A549 (cell line): ENCODE results near the gene B3GNT8. TPM values are rescaled to one million over a fixed set of nuclear protein-coding genes. Genes with fewer than 3 reads are reported as not detected.

Experiments used
- ATAC-seq, 2 experiments: fragments of 200-7000 bp in 1 of 2; fragments of >200 bp in 1 of 2; cut with Nextera tagmentation in 1 of 2; cut with Tn5 transposase in 1 of 2; 3 replicates each; pipeline versions ENCODE4 v1.8.0 to v1.9.1; 2018 to 2020; ENCODE audit warnings: mild to moderate bottlenecking in 1 of 2, moderate library complexity in 1 of 2
- CTCF ChIA-PET: fragments of 300-600 bp; sonication (Branson Sonifier 250); formaldehyde crosslinking; extraction: SDS; loops from one replicate; lab custom pipeline; 2021; ENCODE audit warnings: antibody characterized with exemption, inconsistent platforms; lab: Yijun Ruan, JAX
- POLR2A ChIA-PET: fragments of 350-600 bp; formaldehyde crosslinking; extraction: SDS; loops from one replicate; lab custom pipeline; 2021; ENCODE audit warnings: antibody characterized with exemption, inconsistent platforms; lab: Yijun Ruan, JAX
- DNase-seq, 2 experiments: peaks; one replicate each; pipeline versions ENCODE4 v3.0.0 to v3.0.0-alpha.2; 2011 to 2016; ENCODE audit warnings: low read depth in 1 of 2, low spot score in 1 of 2
- FAIRE-seq: peaks from 2 replicates; lab custom pipeline; 2011; peaks lifted over from hg19 to GRCh38; lab: Jason Lieb, UNC
- H3K27ac ChIP-seq, 2 experiments: fragments of >200 bp; sonication (Bioruptor Twin); formaldehyde crosslinking; 3 replicates each; pipeline ENCODE4 v1.5.1; 2016 to 2017
- H3K4me1 ChIP-seq: fragments of >200 bp; sonication (Bioruptor Twin); formaldehyde crosslinking; 3 replicates; pipeline ENCODE4 v1.6.1; 2016
- H3K4me2 ChIP-seq: fragments of >200 bp; sonication (Bioruptor Twin); formaldehyde crosslinking; 3 replicates; pipeline ENCODE4 v1.6.1; 2016
- H3K4me3 ChIP-seq: fragments of >200 bp; sonication (Bioruptor Twin); formaldehyde crosslinking; 3 replicates; pipeline ENCODE4 v1.5.1; 2016
- H3K9me3 ChIP-seq: fragments of >200 bp; sonication (Bioruptor Twin); formaldehyde crosslinking; 3 replicates; pipeline ENCODE4 v1.6.1; 2016
- EHMT2 ChIP-seq: fragments of 200-600 bp; sonication (generic); IDR thresholded peaks from 2 replicates; pipeline ENCODE4 v1.6.1; 2016; ENCODE audit warnings: antibody characterized with exemption, low read depth, mild to moderate bottlenecking, moderate library complexity
- EP300 ChIP-seq, 2 experiments: fragments of >200 bp; sonication (Bioruptor Twin); formaldehyde crosslinking; IDR thresholded peaks; 2 replicates in 1 of 2; 3 replicates in 1 of 2; pipeline ENCODE4 v1.6.1; 2016 to 2017
- GATA3 ChIP-seq: IDR thresholded peaks from 2 replicates; pipeline ENCODE4 v1.6.1; 2012; ENCODE audit warnings: borderline replicate concordance
- HEYL ChIP-seq: fragments of 250-450 bp; sonication (Bioruptor Pico); IDR thresholded peaks from 2 replicates; pipeline ENCODE4 v1.8.0; 2021; ENCODE audit warnings: mild to moderate bottlenecking, moderate library complexity
- HOXA7 ChIP-seq: fragments of 250-450 bp; sonication (Bioruptor Pico); IDR thresholded peaks from 2 replicates; pipeline ENCODE4 v1.5.0; 2020; ENCODE audit warnings: mild to moderate bottlenecking, moderate library complexity
- JUN ChIP-seq, 2 experiments: fragments of >200 bp; sonication (Bioruptor Twin); formaldehyde crosslinking; IDR thresholded peaks; 2 replicates in 1 of 2; 3 replicates in 1 of 2; pipeline ENCODE4 v1.6.1; 2016 to 2017
- KDM1A ChIP-seq: fragments of 200-600 bp; sonication (generic); IDR thresholded peaks from 2 replicates; pipeline ENCODE4 v1.6.1; 2016; ENCODE audit warnings: low read depth, mild to moderate bottlenecking
- MAFK ChIP-seq: fragments of 450-650 bp; IDR thresholded peaks from 2 replicates; pipeline ENCODE4 v1.6.1; 2014; ENCODE audit not compliant: partially characterized antibody
- MAZ ChIP-seq: fragments of 150-350 bp; IDR thresholded peaks from 2 replicates; pipeline ENCODE4 v1.6.1; 2014; ENCODE audit warnings: antibody characterized with exemption, low read depth, low read length, borderline replicate concordance
- NFE2L2 ChIP-seq: fragments of 150-350 bp; conservative IDR thresholded peaks from 2 replicates; pipeline ENCODE4 v1.6.1; 2014; ENCODE audit warnings: low read length
- NPAS2 ChIP-seq: fragments of 250-450 bp; sonication (Bioruptor Pico); IDR thresholded peaks from 2 replicates; pipeline ENCODE4 v1.8.0; 2022; ENCODE audit warnings: mild to moderate bottlenecking, moderate library complexity, borderline replicate concordance
- RARB ChIP-seq: fragments of 250-450 bp; sonication (Bioruptor Pico); IDR thresholded peaks from 2 replicates; pipeline ENCODE4 v1.8.0; 2021; ENCODE audit warnings: mild to moderate bottlenecking, moderate library complexity
- RFX5 ChIP-seq: fragments of 450-650 bp; IDR thresholded peaks from 2 replicates; pipeline ENCODE4 v1.7.1; 2014; ENCODE audit warnings: antibody characterized with exemption, mild to moderate bottlenecking, moderate library complexity
- SREBF2 ChIP-seq: fragments of 450-650 bp; IDR thresholded peaks from 2 replicates; pipeline ENCODE4 v1.6.1; 2014; ENCODE audit warnings: mild to moderate bottlenecking, moderate library complexity
- TP53 ChIP-seq: fragments of 250-450 bp; sonication (Bioruptor Pico); IDR thresholded peaks from 2 replicates; pipeline ENCODE4 v1.5.0; 2021; ENCODE audit warnings: mild to moderate bottlenecking, moderate library complexity
- ZC3H11A ChIP-seq: fragments of 450-650 bp; IDR thresholded peaks from 2 replicates; pipeline ENCODE4 v1.6.1; 2014; ENCODE audit warnings: antibody characterized with exemption, mild to moderate bottlenecking
- WGBS: methylation state at CpG from one replicate; pipeline ENCODE4 v1.1.6; 2017; ENCODE audit errors: missing lambda C conversion rate; 5-methylcytosine and 5-hydroxymethylcytosine counted together
- polyA plus RNA-seq, 4 experiments: library from polyadenylated mRNA; depleted of rRNA in 3 of 4; stranded (reverse); fragments of >200 nt; fragmentation: RNase III in 1 of 4; extraction: RNeasy Plus Mini Kit Qiagen cat#74134 plus additional on column Dnase treatment in 1 of 4; gene quantifications; 2 replicates in 3 of 4; 3 replicates in 1 of 4; pipeline ENCODE4 v1.2.3, GENCODE V29; 2011 to 2017
- TF ChIP-seq, protein P1 (sequence below): fragments of 250-450 bp; sonication (Bioruptor Pico); IDR thresholded peaks from 2 replicates; pipeline ENCODE4 v1.5.0; 2021; ENCODE audit warnings: mild to moderate bottlenecking, moderate library complexity, borderline replicate concordance
- TF ChIP-seq, protein P2 (sequence below): fragments of >200 bp; sonication (Bioruptor Twin); formaldehyde crosslinking; IDR thresholded peaks from 2 replicates; pipeline ENCODE4 v1.6.1; 2016
- TF ChIP-seq, protein P3 (sequence below): fragments of 450-650 bp; IDR thresholded peaks from 2 replicates; pipeline ENCODE4 v1.6.1; 2014; ENCODE audit warnings: antibody characterized with exemption

Gene B3GNT8
- polyA plus RNA-seq, 2 of the 4 experiments (the other 2 are of a cell fraction): not detected

DNA sequence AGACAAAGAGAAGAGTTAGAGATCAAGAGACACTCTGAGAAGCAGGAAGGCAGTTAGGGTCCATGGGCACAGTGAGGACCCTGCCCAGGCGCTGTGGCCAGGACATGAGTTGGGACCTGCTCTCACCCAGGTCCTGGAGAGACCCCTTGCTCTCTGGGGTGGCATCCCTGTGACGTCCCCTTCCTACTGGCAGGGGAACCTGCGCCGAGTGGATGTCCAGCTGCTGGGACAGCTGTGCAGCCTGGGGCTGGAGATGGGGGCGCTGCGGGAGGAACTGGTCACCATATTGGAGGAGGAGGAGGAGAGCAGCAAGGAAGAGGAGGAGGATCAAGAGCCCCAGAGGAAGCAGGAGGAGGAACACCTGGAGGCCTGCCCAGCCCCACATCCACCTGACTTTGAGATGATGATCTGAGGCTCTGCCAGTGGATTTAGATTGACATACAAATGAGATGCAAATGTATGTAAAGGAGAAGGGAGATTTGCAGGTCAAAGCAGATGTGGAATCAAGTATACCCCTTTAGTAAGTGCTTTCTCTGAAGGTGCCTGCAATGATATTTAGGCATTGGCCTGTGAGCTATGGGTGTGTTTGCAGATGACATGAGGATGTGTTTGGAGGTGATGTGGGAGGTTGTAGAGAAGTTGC is 16.8 kb upstream of the B3GNT8 start (continued):
- TF ChIP-seq, protein P1, sequence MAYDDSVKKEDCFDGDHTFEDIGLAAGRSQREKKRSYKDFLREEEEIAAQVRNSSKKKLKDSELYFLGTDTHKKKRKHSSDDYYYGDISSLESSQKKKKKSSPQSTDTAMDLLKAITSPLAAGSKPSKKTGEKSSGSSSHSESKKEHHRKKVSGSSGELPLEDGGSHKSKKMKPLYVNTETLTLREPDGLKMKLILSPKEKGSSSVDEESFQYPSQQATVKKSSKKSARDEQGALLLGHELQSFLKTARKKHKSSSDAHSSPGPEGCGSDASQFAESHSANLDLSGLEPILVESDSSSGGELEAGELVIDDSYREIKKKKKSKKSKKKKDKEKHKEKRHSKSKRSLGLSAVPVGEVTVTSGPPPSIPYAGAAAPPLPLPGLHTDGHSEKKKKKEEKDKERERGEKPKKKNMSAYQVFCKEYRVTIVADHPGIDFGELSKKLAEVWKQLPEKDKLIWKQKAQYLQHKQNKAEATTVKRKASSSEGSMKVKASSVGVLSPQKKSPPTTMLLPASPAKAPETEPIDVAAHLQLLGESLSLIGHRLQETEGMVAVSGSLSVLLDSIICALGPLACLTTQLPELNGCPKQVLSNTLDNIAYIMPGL (CRISPR knock-in tag): no peak
- TF ChIP-seq HOXA7: no peak
- no peak for TF ChIP-seq KDM1A
- TF ChIP-seq, protein P2, sequence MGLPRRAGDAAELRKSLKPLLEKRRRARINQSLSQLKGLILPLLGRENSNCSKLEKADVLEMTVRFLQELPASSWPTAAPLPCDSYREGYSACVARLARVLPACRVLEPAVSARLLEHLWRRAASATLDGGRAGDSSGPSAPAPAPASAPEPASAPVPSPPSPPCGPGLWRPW: no peak
- no peak for TF ChIP-seq MAFK
- TF ChIP-seq NPAS2 (CRISPR knock-in tag): no peak
- no peak for TF ChIP-seq EP300 (IDR thresholded peaks at IDR 0.05)
- TF ChIP-seq EHMT2: no peak

DNA sequence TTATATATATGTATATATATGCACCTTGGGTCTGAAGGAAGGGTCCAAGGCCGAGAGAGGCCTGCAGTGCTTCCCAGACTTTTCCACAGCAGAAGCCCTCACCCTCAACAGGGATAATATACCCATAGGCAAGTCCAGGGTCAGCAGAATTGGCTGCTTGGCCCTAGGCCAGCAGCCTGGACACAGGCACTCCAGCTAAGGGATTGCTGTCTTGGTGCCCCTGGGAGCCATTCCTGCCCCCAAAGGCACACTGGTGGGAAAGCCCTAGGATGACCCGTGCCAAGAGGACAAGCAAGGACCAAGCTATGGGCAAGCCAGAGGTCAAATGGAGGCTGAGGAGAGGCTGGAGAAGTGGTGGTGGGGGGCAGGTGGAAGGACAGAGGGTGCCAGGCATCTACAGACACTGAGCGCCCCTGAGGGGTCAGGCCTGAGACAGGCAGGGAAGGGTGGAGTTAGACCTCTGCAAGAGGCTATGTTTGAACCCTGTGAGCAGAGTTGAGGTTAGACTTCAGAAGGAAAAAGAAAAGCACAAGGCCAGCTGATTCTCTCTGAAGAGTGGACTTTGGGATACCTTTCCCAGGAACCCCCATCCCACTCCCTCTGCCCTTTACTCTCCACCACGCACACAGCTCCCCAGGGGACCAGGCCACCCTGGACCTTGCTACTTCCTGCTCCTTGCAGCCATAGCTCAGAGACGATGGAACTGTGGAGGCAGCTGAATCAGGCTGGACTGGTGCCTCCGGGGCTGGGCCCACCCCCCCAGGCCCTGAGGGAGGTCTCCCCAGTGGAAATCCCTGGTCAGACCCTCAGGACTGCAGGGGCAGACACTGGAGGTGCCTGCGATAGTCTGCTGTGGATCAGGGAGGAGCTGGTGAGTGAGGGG is 15.5 kb upstream of the B3GNT8 start, which contains the start of gene ERICH4:
Gene ERICH4 (plus strand): TSS at position 684 of the 883 bp plus-strand sequence. CDS start 14 bp downstream, at position 698.
- Histone ChIP-seq H3K9me3 (0 out of 3 replicates have a peak, but pooled peaks cover 4% of the 10 kb centered on the region), H3K4me3 (no peak within 1 kb of the TSS), H3K4me2 (no peak within 1 kb of the TSS), H3K27ac (0 out of 6 replicates have a peak within 1 kb of the TSS, but pooled peaks of 1 of the 2 experiments have one; percentile 4), H3K4me1 (peaks cover 13% of the 10 kb centered on the region; the same call in 2 of the 3 replicates)
- DNase-seq: no peak
- no peak for FAIRE-seq
- no peak for TF ChIP-seq NFE2L2
- TF ChIP-seq RARB (CRISPR knock-in tag): no peak
- TF ChIP-seq TP53 (CRISPR knock-in tag): no peak
- TF ChIP-seq GATA3: no peak
- no peak for TF ChIP-seq SREBF2
- no peak for TF ChIP-seq ZC3H11A
- TF ChIP-seq HEYL: no peak
- TF ChIP-seq NPAS2 (CRISPR knock-in tag): no peak
- TF ChIP-seq RFX5: no peak
- TF ChIP-seq MAZ: no peak
- POLR2A ChIA-PET: interaction anchor here (1.1 kb wide), 1 partner anchor 79 kb away, joined by 3 read pairs; the partner anchor contains the start of gene B9D2
- 46% methylated on average over 7 of the region's 7 CpGs for WGBS
- ATAC-seq: no peak
- CTCF ChIA-PET: interaction anchor here (0.6 to 2.8 kb wide), 19 partner anchors 9 to 416 kb away, joined by 3 to 23 read pairs (median 3); no protein-coding TSS in a partner anchor

- Histone ChIP-seq H3K4me2 (no peak overlapping the region), H3K4me1 (peaks cover 13% of the 10 kb centered on the region; the same call in 2 of the 3 replicates), H3K27ac (no peak overlapping the region), H3K9me3 (no peaks in the 10 kb centered on the region), H3K4me3 (no peak overlapping the region)
- ChIA-PET CTCF (interaction anchor here (0.7 to 7.3 kb wide), 11 partner anchors 8 to 354 kb away, joined by 3 to 158 read pairs (median 9); partner anchors contain the start of gene B9D2), POLR2A (no interaction called here)
- DNase-seq (no peak), ATAC-seq (no peak), FAIRE-seq (no peak)
- no peak for TF ChIP-seq JUN (IDR thresholded peaks at IDR 0.05)
- no peak for TF ChIP-seq GATA3
- no peak for TF ChIP-seq TP53 (CRISPR knock-in tag)
- TF ChIP-seq, protein P3, sequence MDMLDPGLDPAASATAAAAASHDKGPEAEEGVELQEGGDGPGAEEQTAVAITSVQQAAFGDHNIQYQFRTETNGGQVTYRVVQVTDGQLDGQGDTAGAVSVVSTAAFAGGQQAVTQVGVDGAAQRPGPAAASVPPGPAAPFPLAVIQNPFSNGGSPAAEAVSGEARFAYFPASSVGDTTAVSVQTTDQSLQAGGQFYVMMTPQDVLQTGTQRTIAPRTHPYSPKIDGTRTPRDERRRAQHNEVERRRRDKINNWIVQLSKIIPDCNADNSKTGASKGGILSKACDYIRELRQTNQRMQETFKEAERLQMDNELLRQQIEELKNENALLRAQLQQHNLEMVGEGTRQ: no peak
- WGBS: 68% methylated on average over 15 of the region's 15 CpGs
These were observed 14.3 kb upstream of the B3GNT8 start for GRCh38 chr19:41441321-41441945.
